NCI-H1694 (cell line): Measurements from ENCODE around the gene CLEC19A.

ENCODE experiments used
- DNase-seq: peaks from one replicate; lab custom pipeline; 2025; lab: John Stamatoyannopoulos, UW

CLEC19A gene

GRCh38 chr16:19285431-19285830, at the start of gene CLEC19A:
CLEC19A (plus strand) TSS chr16:19285731; CDS start chr16:19285852, 121 bp downstream.
- no peak for DNase-seq

DNA sequence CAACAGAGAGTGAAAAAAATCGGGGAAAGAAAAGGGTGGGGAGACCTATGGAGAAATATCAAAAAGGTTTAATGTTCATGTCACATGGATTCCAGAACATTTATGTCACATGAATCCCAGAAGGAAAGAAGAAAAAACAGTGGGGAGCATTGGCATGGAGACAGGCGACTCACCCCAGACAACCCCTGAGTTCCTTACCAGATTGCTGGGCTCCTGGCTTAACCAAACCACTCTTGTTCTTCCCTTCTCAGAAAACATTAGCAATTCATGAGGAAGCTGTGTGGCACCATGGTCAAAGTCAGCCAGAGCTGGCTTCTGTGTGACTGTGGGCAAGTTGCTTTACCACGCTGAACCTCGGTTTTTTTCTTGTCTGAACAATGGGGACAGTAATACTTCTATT, 49.6 kb upstream of the CLEC19A start:
- no peak for DNase-seq

DNA sequence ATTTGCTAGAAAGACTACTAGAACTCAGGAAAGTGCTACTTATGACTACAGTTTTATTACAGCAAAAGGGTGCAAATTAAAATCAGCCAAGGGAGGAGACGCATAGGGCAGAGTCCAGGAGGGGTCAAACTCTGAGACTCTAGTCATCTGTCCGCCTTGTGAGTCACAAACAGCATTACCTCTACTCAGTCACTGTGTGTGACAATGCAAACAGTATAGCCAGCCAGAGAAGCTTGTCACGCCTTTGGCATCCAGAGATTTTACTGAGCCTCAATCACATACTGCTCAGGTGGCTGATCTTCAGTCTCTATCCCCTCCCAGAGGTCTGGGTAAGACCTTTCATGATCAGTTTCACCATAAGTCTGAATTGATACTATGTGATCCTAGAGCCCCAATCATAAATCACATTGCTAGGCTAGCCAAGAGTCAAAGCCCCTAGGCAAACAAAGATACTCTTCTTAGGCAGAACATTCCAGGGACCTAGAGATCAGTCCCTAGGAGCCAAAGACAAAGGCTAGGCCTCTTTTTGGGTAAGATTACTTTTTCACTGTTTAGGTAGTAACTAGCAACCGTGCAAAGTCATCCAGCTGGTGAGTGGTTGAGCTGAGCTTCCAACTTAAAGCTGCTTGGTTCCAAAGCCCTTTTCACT, 48.8 kb upstream of the CLEC19A start:
- no peak for DNase-seq

DNA sequence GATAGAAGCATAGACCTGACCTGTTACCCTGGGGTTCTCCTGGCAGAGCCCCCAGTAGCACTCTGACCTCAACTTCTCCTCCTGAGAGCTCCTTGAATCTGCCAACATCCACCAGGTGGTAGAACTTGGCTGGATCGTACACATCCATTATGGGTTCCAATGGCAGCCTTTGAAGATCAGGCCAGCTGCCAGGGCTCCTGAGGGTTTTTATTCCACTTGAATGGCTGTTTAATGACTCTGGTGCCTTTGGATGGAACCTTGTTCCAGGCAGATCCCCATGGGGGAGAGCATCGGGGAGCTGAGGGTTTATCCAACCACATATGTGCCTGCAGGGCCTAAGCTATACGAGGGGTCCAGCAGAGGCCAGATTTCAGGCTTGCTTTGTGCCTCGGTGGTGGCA, 47.1 kb upstream of the CLEC19A start:
- DNase-seq, result no peak

DNA sequence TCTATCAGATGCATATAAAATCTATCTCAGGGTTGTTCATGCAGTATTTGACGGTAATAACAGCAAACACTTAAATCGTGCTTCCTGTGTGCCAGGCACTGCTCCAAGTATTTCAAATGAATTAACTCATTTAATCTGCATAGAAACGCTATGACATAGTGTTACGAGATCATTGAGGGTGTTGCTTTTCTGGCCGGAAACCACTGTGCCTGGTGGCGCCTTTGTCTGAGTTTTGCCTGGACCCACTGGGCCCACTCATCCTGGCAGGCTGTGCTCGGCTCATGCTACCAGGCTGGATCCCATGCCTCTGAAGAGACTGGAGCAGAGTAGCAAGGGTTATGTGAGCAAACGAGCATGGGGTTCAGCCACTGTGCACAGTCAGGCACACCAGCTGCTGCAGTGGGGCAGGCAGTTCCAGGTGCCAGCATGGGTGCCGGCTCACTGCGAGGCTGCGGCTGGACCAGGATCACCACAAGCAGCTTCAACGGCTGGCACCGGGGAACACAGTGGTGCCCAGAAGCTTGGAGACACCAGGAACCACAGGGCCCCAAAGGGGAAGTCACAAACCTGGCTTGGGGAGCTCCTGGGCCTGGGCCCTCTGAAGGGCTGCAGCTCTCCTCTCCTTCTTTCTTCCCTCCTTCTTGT, 45.9 kb upstream of the CLEC19A start:
- DNase-seq, result no peak

DNA sequence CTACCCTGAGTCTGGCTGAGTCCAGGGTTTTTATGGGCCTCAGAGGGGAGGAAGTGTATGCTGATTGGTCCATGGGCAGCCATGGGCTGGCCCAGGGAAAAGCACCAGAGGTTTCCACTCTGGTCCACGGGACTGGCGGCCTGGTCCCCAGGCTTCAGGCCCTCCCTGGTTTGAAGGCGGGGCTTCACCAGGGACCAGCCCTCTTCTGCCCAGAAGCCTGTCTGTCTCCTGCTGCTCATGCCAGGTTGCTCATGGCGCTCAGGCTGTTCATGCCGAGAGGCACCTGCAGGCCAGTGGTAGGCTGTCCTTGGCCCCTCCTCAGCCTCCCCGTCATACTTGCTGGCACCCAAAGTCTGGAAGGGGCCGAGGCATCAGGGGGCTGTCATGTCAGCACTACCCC, 45.0 kb upstream of the CLEC19A start:
- DNase-seq, result no peak

- no peak for DNase-seq
Observed at GRCh38 chr16:19241512-19241911, 44.0 kb upstream of the CLEC19A start.

DNA sequence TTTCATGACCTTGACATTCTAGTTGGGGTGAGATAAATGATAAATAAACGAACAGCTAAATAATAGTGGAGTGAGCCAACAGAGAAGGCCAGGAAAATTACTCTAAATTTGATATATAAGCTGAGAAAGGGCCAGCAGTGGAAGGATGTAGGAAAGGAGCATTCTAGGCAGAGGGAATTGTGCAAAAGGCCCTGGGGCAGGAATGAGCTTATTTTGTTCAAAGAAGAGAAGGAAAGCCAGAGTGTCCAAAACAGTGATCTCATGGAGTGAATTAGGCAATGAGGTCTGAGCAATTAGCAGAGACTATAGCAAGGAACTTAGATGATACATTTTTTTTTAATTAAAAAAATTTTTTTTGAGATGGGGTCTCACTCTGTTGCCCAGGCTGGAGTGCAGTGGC, 43.3 kb upstream of the CLEC19A start:
- DNase-seq, result no peak

DNA sequence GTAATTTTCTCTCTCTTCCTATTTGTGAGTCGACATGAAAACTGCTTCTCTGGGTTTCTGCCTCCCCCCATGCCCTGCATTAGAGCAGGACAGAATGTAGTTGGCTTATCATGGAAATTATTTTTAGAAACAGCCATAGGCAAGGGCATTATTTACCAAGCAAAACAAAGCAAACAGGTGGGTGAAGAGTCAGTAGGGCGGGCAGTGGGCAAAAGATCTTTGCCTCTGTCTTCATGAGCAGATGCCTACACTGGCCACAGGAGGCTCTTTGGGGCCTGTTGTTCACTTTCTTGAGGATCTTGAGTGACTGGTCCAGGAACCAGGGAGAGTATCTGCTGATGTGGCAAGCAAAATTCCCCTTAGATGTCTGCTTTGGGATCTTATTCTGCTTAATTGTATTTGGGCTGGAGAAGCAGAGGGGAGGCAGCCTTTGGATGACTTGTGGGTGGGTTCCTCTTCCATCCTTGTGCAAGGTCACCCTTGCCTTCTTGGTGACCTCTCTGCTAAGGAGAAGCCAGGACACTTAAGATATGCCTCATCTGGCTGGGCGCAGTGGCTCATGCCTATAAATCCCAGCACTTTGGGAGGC, 42.5 kb upstream of the CLEC19A start:
- DNase-seq, result no peak

- no peak for DNase-seq
Observed at GRCh38 chr16:19245326-19245925, 40.1 kb upstream of the CLEC19A start.

GRCh38 chr16:19252904-19253303, 32.6 kb upstream of the CLEC19A start:
- DNase-seq, result no peak

DNA sequence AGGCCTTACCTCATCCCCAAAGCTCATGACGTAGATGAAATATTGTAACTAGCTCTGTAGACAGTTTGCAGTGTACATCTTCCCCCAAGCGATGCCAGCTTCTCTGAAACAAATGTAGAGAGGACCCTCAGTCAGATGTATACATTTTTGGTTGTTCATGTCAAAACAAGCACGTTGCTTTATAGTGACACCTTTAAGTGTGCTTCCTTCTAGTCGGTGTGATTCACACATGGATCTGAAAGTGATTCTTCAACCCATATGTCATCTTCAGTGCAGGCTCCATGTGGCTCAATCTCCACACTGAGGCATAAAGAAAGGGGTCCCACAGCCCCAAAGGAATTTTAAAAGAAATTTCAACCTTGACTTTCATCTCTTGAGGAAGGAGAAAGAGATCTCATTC, 30.9 kb upstream of the CLEC19A start:
- DNase-seq, result no peak

DNA sequence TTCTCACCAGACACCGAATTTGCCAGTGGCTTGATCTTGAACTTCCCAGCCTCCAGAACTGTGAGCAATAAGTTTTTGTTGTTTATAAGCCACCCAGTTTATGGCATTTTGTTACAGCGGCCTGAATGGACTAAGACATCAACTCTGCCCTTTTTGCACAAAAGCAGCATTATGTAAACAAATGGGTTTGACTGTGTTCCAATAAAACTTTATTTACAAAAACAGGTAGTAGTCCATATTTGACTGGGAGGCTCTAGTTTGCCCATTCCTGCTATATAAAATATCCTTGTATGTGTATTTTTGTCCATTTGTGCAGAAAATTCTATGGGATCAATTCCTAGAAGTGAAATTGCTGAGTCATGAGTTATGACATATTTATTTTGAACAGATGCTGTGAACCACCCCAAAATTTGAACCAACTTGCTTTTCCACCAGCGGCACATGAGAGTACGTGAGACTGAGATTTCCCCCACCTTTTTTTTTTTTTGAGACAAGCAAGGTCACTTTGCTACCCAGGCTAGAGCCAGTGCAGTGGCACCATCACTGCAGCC, 21.3 kb upstream of the CLEC19A start:
- DNase-seq, result no peak

- no peak for DNase-seq
Observed at GRCh38 chr16:19265380-19265930, 20.1 kb upstream of the CLEC19A start.

GRCh38 chr16:19266774-19267173, 18.8 kb upstream of the CLEC19A start:
- DNase-seq, result no peak

DNA sequence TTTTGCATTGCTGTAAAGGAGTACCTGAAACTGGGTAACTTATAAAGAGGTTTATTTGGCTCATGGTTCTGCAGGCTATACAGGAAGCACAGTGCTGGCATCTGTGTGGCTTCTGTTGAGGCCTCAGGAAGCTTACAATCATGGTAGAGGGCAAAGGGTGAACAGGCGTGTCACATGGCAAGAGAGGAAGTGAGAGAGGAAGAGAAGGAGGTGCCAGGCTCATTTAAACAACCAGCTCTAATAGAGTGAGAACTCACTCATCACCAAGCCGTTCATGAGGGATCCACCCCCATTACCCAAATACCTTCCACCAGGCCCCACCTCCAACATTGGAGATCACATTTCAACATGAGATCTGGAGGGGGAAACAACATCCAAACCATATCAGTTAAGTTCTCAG, 16.4 kb upstream of the CLEC19A start:
- no peak for DNase-seq

GRCh38 chr16:19274165-19274797, 11.2 kb upstream of the CLEC19A start:
- DNase-seq, result no peak

DNA sequence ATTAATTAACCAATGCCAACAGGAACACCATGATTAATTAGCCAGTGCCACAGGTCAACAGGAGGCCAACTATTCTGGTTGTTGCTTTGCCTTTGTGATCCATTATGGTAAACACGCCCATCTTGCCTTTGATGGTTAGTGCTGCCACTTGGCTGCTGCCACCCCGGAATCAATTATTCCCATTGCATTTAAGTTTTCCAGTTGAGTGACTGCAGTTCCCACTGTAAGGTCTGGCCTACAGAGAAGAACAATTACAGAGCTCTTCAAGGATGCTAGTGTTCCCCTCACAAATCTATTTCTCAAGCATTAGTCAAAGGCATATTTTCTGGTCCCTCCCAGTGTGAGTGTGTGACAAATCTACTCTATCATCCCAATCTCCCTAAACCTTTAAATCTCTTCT, 7.1 kb upstream of the CLEC19A start:
- DNase-seq, result no peak

- DNase-seq, result no peak
Observed at GRCh38 chr16:19281246-19281645, 4.3 kb upstream of the CLEC19A start.

- no peak for DNase-seq
Observed at GRCh38 chr16:19282101-19282500, 3.4 kb upstream of the CLEC19A start.

DNA sequence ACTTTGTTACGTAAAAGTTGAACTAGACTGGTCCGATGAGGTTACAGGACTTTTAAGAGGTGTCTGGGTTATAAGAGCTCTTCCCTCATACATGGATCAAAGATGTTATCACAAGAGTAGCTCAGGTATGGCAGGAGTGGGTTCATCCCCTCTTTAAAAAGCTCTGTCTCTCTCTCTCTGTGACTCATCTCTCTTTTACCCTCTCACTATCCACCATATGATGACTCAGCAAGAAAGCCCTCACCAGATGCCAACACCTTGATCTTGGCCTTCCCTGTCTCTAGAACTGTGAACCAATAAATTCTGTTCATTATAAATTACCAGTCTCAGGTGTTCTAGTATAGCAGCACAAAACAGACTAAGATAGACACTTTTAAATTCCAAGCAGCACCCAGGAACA, 1.9 kb upstream of the CLEC19A start:
- no peak for DNase-seq

DNA sequence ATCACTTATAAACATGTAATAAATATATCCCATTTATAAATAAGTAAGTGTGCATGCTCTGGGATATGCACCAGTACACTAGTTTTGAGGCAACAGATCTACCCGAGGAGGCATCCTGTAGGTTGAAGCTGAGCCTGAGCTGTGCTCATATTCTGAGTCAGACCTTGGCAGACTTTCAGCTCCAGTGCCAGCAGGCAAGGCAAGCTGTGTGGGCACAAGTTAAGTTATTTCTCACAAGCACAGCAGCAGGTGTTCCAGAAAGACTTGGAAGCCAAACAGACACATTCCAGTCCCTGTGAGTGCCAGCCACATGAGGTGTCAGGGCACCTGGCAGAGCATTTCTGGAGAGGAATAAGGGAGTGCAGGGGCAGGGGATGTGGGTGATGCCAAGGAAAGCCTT, 1.3 kb upstream of the CLEC19A start:
- DNase-seq, result peak; percentile 55
